ES-I3 (cell line): ENCODE measurements around the gene CORIN.
"Not testable (repeated sequence)": the region's sequence is repeated elsewhere in the genome, so short reads cannot be mapped to it uniquely, and the experiment has no call there.

Experiments used
- H3K36me3 ChIP-seq: 2 replicates; pipeline ENCODE4 v1.6.1; 2013; ENCODE audit warnings: mild to moderate bottlenecking, low read length, control low read depth, moderate library complexity; ENCODE audit not compliant: insufficient read depth
- H3K4me1 ChIP-seq: 2 replicates; pipeline ENCODE4 v1.6.1; 2013; ENCODE audit warnings: mild to moderate bottlenecking, control low read depth, low read length; ENCODE audit not compliant: insufficient read depth
- H3K9ac ChIP-seq: 2 replicates; pipeline ENCODE4 v1.6.1; 2013; ENCODE audit warnings: low read depth, mild to moderate bottlenecking, low read length, moderate library complexity
- H3K9me3 ChIP-seq: 2 replicates; pipeline ENCODE4 v1.6.1; 2013; ENCODE audit warnings: mild to moderate bottlenecking, low read length, moderate library complexity; ENCODE audit not compliant: control insufficient read depth, insufficient read depth

Gene CORIN

DNA sequence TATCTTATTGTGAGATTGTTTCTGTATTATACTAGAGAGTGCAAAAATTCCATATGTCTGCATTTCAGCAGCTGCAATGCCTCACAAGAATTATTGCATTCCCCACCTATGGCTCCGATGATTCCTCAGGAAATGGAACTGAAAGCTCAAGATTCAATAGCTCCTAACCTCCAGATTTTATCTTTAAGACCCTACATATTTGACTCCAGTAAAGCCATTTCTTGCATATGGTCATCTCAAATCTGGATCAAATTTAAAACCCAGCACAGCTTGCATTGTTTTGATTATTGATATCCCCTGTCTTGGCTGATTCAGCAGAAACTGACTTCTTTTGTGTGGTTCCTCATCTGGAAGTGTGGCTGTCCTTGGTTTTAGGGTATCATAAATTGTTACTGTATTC lies 142.6 kb downstream of the CORIN start:
- H3K36me3 ChIP-seq: no peaks in the 10 kb centered on the region
- H3K9ac ChIP-seq: no peak overlapping the region
- H3K4me1 ChIP-seq: peaks cover 5% of the 10 kb centered on the region; the same call in 1 of the 2 replicates
- no peaks in the 10 kb centered on the region for H3K9me3 ChIP-seq

DNA sequence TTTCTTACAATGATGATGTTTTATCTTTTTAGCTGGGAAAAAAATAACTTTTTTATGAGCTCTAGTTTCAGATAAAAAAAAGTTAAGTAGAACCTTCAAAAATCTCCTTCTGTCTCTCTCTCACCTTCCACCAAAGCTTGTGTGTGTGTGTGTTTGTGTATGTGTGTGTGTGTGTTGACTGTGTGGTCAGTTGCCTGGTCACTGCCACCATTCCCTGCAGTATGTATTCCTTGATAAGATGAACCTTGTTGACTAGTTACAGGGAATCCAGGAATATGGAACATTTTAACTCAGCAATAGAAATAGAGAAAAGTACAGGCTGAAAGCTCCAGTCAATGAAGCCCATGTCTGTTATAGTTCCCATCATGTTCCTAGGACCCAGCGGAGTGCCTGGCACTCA lies 143.5 kb downstream of the CORIN start:
- Histone ChIP-seq H3K4me1 (peaks cover 5% of the 10 kb centered on the region; the same call in 1 of the 2 replicates), H3K9me3 (no peaks in the 10 kb centered on the region), H3K9ac (no peak overlapping the region), H3K36me3 (no peaks in the 10 kb centered on the region)

- H3K36me3 ChIP-seq: no peaks in the 10 kb centered on the region
- no peak overlapping the region for H3K9ac ChIP-seq
- no peaks in the 10 kb centered on the region for H3K9me3 ChIP-seq
- no peaks in the 10 kb centered on the region for H3K4me1 ChIP-seq
These were observed 145.2 kb downstream of the CORIN start for GRCh38 chr4:47692691-47693090.

DNA sequence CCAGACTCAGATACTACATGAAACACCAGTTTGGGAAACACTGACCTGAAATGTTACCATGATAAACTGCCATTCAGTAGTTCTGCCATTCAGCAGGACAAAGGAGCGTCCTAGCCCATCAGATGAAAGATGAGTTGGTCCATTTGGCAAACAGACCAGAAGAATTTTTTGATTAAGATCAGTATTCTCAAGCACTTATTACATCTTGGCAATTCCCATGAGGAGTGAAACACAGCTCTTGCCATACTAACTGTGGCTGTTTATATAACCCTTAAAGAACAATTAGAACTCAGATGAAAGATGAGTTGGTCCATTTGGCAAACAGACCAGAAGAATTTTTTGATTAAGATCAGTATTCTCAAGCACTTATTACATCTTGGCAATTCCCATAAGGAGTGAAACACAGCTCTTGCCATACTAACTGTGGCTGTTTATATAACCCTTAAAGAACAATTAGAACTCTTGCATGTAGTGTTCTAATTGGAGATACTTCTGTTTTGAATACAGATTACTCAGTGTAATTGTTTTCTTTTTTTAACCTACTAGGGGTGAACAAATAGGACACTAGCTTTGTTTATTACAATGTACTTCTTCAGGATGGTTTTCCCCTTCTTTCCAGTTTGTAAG lies 146.0 kb downstream of the CORIN start:
- H3K9ac ChIP-seq, H3K9me3 ChIP-seq, H3K36me3 ChIP-seq, H3K4me1 ChIP-seq: not testable (repeated sequence)

- no peaks in the 10 kb centered on the region for H3K4me1 ChIP-seq
- no peaks in the 10 kb centered on the region for H3K9me3 ChIP-seq
- H3K9ac ChIP-seq: no peak overlapping the region
- no peaks in the 10 kb centered on the region for H3K36me3 ChIP-seq
These were observed 147.3 kb downstream of the CORIN start for GRCh38 chr4:47690611-47691010.

DNA sequence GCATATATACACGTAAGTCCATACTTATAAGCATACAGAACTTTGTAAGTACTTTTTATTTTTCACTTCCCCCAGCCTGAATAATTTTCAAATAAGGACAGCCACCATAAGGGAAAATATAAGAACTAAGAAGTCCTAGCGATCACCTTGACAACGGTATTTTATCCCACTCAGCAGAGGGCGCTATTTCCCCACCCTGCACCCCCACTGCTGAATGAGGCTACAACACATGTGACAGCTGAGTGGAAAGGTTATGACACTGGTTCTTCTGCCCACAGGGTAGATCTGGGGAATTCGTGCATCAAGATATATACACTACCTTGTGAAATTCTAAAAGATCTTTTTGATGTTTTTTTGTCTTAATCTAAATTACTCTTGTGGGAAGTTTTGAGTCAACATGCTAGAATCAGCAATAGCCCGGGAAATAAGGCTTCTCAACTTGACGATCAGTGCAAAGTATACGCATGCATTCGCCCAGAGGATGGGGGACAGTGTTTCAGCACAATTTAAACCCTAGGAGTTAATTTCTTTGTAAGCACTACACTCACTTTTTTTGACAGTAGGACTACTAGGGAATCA lies 151.5 kb downstream of the CORIN start:
- no peak overlapping the region for H3K9ac ChIP-seq
- no peaks in the 10 kb centered on the region for H3K36me3 ChIP-seq
- H3K9me3 ChIP-seq: no peaks in the 10 kb centered on the region
- H3K4me1 ChIP-seq: no peaks in the 10 kb centered on the region

DNA sequence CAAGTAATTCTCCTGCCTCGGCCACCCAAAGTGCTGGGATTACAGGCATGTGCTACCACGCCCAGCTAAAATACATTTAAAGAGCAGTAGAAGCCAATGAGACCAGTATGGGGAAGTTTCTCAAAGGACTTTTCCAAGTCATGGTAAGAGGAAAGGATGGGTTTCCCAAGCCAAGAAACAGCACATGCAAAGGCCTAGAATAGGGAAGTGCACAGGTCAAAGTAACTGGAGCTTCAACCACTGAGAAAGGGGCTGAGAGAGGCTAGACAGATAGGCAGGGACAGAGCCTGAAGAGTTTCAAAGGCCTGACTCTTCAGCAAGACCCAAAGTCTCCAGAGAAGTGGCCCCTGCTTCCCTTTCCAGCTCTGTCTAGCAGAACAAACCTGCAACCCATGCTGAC lies 162.1 kb downstream of the CORIN start:
- H3K36me3 ChIP-seq: no peaks in the 10 kb centered on the region
- H3K4me1 ChIP-seq: no peaks in the 10 kb centered on the region
- no peaks in the 10 kb centered on the region for H3K9me3 ChIP-seq
- no peak overlapping the region for H3K9ac ChIP-seq

- Histone ChIP-seq H3K36me3 (no peaks in the 10 kb centered on the region), H3K9ac (no peak overlapping the region), H3K4me1 (no peaks in the 10 kb centered on the region), H3K9me3 (no peaks in the 10 kb centered on the region)
These were observed 163.7 kb downstream of the CORIN start for GRCh38 chr4:47674144-47674543.

- no peaks in the 10 kb centered on the region for H3K4me1 ChIP-seq
- H3K36me3 ChIP-seq: no peaks in the 10 kb centered on the region
- no peak overlapping the region for H3K9ac ChIP-seq
- no peaks in the 10 kb centered on the region for H3K9me3 ChIP-seq
These were observed 165.2 kb downstream of the CORIN start for GRCh38 chr4:47672696-47673095.

DNA sequence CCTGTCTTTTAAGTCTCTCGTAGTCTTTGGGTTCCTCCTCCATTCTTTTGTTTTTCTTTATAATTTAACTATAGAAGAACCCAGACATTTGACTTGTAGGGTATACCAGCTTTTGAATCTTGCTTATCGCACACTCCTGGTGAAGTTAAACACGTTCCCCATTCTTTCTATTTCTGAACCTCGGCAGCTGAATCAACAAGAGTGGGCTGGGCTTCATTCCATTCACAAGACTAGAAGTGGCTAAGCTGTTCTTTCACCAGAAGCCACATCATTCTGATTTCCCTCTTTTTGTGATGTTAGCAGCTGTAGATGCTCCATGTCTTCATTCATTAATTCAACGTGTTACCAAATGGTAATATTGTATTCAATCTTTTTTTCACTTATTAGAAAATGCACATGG lies 167.9 kb downstream of the CORIN start:
- Histone ChIP-seq H3K4me1 (no peaks in the 10 kb centered on the region), H3K36me3 (no peaks in the 10 kb centered on the region), H3K9me3 (no peaks in the 10 kb centered on the region), H3K9ac (no peak overlapping the region)

DNA sequence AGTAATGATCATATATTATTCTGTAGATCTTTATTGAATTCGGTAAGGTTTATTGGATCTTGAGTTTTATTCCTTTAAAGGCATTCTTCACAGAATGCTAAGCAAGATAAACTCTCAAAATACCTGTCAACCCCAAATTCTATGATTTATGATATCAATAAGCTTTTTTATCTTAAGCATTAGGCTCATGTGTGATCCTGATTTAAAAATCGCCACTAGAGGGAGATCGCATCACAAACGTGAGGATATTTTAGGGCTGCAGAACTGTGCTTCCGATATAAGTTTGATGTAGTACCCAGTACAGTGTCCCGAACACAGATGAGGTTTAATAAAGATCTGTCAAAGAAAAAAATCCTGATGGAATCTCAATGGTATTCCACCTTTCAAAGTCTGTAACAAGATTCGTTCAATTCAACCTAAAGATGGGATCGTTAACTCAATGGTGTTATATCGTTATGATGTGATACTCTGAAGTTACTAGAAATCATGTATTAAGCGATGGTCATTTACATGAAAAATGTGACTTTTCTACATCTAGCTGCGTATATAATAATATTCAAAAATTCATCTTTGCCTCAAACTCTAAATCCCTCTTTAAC lies 169.0 kb downstream of the CORIN start:
- Histone ChIP-seq H3K9ac (no peak overlapping the region), H3K4me1 (no peaks in the 10 kb centered on the region), H3K9me3 (no peaks in the 10 kb centered on the region), H3K36me3 (no peaks in the 10 kb centered on the region)

DNA sequence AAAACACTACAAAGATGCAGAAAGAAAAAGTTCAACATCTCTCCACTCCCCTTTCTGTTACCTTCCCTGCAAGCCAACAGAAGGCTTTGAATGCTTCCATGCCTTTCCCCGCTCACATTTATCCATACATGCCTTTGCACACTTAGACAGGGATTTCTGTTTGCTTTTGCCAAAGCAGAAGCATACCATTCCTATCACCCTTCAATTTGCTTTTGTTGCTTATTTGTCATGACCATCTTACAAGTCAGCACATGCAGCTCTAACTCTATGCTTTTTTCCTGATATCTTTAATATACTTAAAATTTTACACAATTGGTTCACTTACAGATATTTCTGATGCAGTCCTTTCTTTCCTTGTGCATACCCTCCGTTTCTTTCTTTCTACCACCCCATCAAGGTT lies 169.6 kb downstream of the CORIN start:
- H3K9ac ChIP-seq: no peak overlapping the region
- H3K4me1 ChIP-seq: no peaks in the 10 kb centered on the region
- no peaks in the 10 kb centered on the region for H3K36me3 ChIP-seq
- H3K9me3 ChIP-seq: no peaks in the 10 kb centered on the region

DNA sequence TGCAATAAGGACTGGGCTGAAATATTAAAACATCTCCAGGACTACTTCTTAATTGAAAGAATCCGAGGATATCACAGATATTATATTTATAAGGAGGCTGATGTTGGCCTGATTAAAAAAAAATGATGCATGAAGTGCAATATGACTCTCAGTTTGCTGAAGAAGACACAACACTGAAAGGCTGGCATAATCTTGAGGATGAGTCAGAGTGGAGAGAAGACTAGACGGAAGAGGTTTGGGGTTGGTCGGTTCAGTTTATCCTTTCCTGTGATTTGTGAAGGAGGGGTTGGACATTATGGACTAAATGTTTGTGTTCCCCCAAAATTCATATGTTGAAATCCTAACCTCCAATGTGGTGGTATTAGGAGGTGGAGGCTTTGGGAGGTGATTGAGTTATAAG lies 170.3 kb downstream of the CORIN start:
- Histone ChIP-seq H3K36me3 (no peaks in the 10 kb centered on the region), H3K9ac (no peak overlapping the region), H3K9me3 (no peaks in the 10 kb centered on the region), H3K4me1 (no peaks in the 10 kb centered on the region)

DNA sequence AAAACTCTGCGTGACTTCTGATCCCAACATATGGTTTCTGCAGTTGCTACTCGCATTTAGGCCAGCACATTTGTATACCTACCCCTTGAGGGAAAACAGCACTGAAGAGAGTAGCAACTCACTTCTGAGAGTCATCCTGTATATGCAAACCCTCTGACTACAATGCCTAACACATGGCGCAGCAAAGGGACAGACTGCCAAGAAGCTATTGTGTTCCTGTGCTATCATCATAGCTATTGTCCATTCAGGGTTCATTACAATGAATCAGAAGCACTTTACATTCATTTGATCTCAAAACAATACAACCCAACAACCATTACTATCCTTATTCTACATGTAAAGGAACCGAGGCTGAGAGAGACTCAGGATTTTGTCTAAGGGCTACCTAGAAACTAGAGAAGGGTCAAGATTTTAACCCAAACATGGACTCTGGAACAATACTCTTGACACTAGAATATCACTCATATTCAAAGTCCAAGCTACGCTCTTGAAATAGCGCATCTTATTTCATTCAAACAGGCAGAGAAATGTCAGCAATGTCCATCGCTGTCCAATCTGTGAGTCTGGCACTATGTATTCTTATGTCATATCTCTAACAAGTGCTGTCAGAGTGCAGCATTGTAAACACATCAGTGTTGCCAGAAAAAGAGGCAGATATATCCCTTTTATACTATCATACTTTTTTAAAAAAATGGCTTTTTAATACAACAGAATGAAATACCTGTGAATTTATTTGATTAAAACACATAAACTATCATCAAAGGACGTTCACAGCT lies 173.6 kb downstream of the CORIN start:
- H3K4me1 ChIP-seq: no peaks in the 10 kb centered on the region
- H3K36me3 ChIP-seq: no peaks in the 10 kb centered on the region
- H3K9me3 ChIP-seq: no peaks in the 10 kb centered on the region
- no peak overlapping the region for H3K9ac ChIP-seq

- Histone ChIP-seq H3K4me1 (no peaks in the 10 kb centered on the region), H3K9me3 (no peaks in the 10 kb centered on the region), H3K36me3 (no peaks in the 10 kb centered on the region), H3K9ac (no peak overlapping the region)
These were observed 174.9 kb downstream of the CORIN start for GRCh38 chr4:47662975-47663374.
